SK-N-SH treated with all-trans-retinoic acid at 6 μM for 48 hours (cell line): Measurements from ENCODE around the gene USP15.

Experiments used
- ATAC-seq: fragments of 200-7000 bp; cut with Tn5 transposase; 3 replicates; pipeline ENCODE4 v1.9.1; 2020; ENCODE audit warnings: mild to moderate bottlenecking, moderate library complexity
- BACH2 ChIP-seq: fragments of 250-450 bp; sonication (Bioruptor Pico); IDR thresholded peaks from 2 replicates; pipeline ENCODE4 v1.9.0; 2021; ENCODE audit warnings: mild to moderate bottlenecking, borderline replicate concordance
- CREB5 ChIP-seq: fragments of 250-450 bp; sonication (Bioruptor Pico); IDR thresholded peaks from 2 replicates; pipeline ENCODE4 v1.5.1; 2020; ENCODE audit warnings: low read depth, mild to moderate bottlenecking, moderate library complexity
- CSDC2 ChIP-seq: fragments of 250-450 bp; sonication (Bioruptor Pico); IDR thresholded peaks from 2 replicates; pipeline ENCODE4 v1.5.0; 2020; ENCODE audit warnings: mild to moderate bottlenecking, moderate library complexity
- CSRNP3 ChIP-seq: fragments of 250-450 bp; sonication (Bioruptor Pico); IDR thresholded peaks from 2 replicates; pipeline ENCODE4 v1.5.1; 2021; ENCODE audit warnings: mild to moderate bottlenecking, moderate library complexity
- ESRRG ChIP-seq: fragments of 250-450 bp; sonication (Bioruptor Pico); IDR thresholded peaks from 2 replicates; pipeline ENCODE4 v1.6.1; 2021; ENCODE audit warnings: mild to moderate bottlenecking
- GLIS3 ChIP-seq: fragments of 250-450 bp; sonication (Bioruptor Pico); IDR thresholded peaks from 2 replicates; pipeline ENCODE4 v1.5.0; 2020; ENCODE audit warnings: mild to moderate bottlenecking, moderate library complexity
- ISL1 ChIP-seq: fragments of 250-450 bp; sonication (Bioruptor Pico); IDR thresholded peaks from 2 replicates; pipeline ENCODE4 v2.1.2; 2022; ENCODE audit warnings: mild to moderate bottlenecking, moderate library complexity
- OSR1 ChIP-seq: fragments of 250-450 bp; sonication (Bioruptor Pico); IDR thresholded peaks from 2 replicates; pipeline ENCODE4 v1.8.0; 2022; ENCODE audit warnings: moderate library complexity, mild to moderate bottlenecking, inconsistent platforms
- PPARA ChIP-seq: fragments of 250-450 bp; sonication (Bioruptor Pico); IDR thresholded peaks from 2 replicates; pipeline ENCODE4 v1.5.0; 2020; ENCODE audit warnings: mild to moderate bottlenecking, borderline replicate concordance
- RARB ChIP-seq: fragments of 250-450 bp; sonication (Bioruptor Pico); IDR thresholded peaks from 2 replicates; pipeline ENCODE4 v1.8.0; 2021; ENCODE audit warnings: mild to moderate bottlenecking, moderate library complexity
- TCF4 ChIP-seq: fragments of 250-450 bp; sonication (Bioruptor Pico); IDR thresholded peaks from 2 replicates; pipeline ENCODE4 v1.8.0; 2021; ENCODE audit warnings: mild to moderate bottlenecking, moderate library complexity, borderline replicate concordance
- TSHZ2 ChIP-seq: fragments of 250-450 bp; sonication (Bioruptor Pico); IDR thresholded peaks from 2 replicates; pipeline ENCODE4 v1.5.0; 2020; ENCODE audit warnings: mild to moderate bottlenecking, moderate library complexity
- ZFP3 ChIP-seq: fragments of 250-450 bp; sonication (Bioruptor Pico); IDR thresholded peaks from 2 replicates; pipeline ENCODE4 v1.5.0; 2020; ENCODE audit warnings: mild to moderate bottlenecking, moderate library complexity
- ZFP30 ChIP-seq: fragments of 450-650 bp; formaldehyde crosslinking; IDR thresholded peaks from 2 replicates; pipeline ENCODE4 v1.5.0; 2022; ENCODE audit warnings: mild to moderate bottlenecking, moderate library complexity
- ZNF565 ChIP-seq: fragments of 450-650 bp; formaldehyde crosslinking; conservative IDR thresholded peaks from 2 replicates; pipeline ENCODE4 v1.5.0; 2020; ENCODE audit warnings: low read depth, mild to moderate bottlenecking, moderate library complexity
- ZNF70 ChIP-seq: fragments of 450-650 bp; formaldehyde crosslinking; IDR thresholded peaks from 2 replicates; pipeline ENCODE4 v1.5.0; 2020; ENCODE audit warnings: mild to moderate bottlenecking, moderate library complexity

USP15 gene

GRCh38 chr12:62288328-62288727 lies 28.1 kb downstream of the USP15 start:
- no peak for TF ChIP-seq ISL1 (CRISPR knock-in tag)
- no peak for TF ChIP-seq TSHZ2 (CRISPR knock-in tag)
- no peak for TF ChIP-seq ZNF70 (CRISPR knock-in tag)
- TF ChIP-seq CSRNP3 (CRISPR knock-in tag): no peak
- TF ChIP-seq BACH2 (CRISPR knock-in tag): no peak
- TF ChIP-seq PPARA: no peak
- TF ChIP-seq ZNF565 (CRISPR knock-in tag): no peak
- no peak for ATAC-seq

- no peak for TF ChIP-seq OSR1 (CRISPR knock-in tag)
- no peak for TF ChIP-seq ISL1 (CRISPR knock-in tag)
- TF ChIP-seq ESRRG (CRISPR knock-in tag): no peak
- no peak for TF ChIP-seq ZFP3
- no peak for TF ChIP-seq PPARA
- no peak for TF ChIP-seq BACH2 (CRISPR knock-in tag)
- TF ChIP-seq GLIS3 (CRISPR knock-in tag): no peak
Observed at GRCh38 chr12:62290846-62291245, 30.6 kb downstream of the USP15 start.

GRCh38 chr12:62291864-62292760 lies 31.9 kb downstream of the USP15 start:
- ATAC-seq: peak; percentile 38; the same call in 2 of the 3 replicates
- no peak for TF ChIP-seq CREB5 (CRISPR knock-in tag)
- TF ChIP-seq ZFP30 (CRISPR knock-in tag): no peak
- no peak for TF ChIP-seq ZNF565 (CRISPR knock-in tag)
- TF ChIP-seq ISL1 (CRISPR knock-in tag): no peak
- no peak for TF ChIP-seq CSDC2 (CRISPR knock-in tag)
- TF ChIP-seq RARB: no peak
- no peak for TF ChIP-seq CSRNP3 (CRISPR knock-in tag)
- TF ChIP-seq ZNF70 (CRISPR knock-in tag): no peak

More at GRCh38 chr12:62290846-62291245, 30.6 kb downstream of the USP15 start:
- ATAC-seq: no peak

- no peak for TF ChIP-seq GLIS3 (CRISPR knock-in tag)
- peak; percentile 16; the same call in 1 of the 3 replicates for ATAC-seq
Observed at GRCh38 chr12:62292761-62293344, 32.6 kb downstream of the USP15 start.

- no peak for ATAC-seq
- TF ChIP-seq ZFP3: no peak
- no peak for TF ChIP-seq OSR1 (CRISPR knock-in tag)
- no peak for TF ChIP-seq PPARA
- TF ChIP-seq CREB5 (CRISPR knock-in tag): no peak
- no peak for TF ChIP-seq ZFP30 (CRISPR knock-in tag)
- no peak for TF ChIP-seq ISL1 (CRISPR knock-in tag)
- TF ChIP-seq RARB: no peak
- TF ChIP-seq TCF4: no peak
- TF ChIP-seq TSHZ2 (CRISPR knock-in tag): no peak
- TF ChIP-seq CSRNP3 (CRISPR knock-in tag): no peak
Observed at GRCh38 chr12:62294378-62294777, 34.2 kb downstream of the USP15 start.
